ENCODE data around the gene ELL. TPM values are rescaled to one million over a fixed set of nuclear protein-coding genes. Genes with fewer than 3 reads are reported as not detected.

Gene ELL
- polyA plus RNA-seq, 1 donor from 2014 or later, result 7.2 TPM

DNA sequence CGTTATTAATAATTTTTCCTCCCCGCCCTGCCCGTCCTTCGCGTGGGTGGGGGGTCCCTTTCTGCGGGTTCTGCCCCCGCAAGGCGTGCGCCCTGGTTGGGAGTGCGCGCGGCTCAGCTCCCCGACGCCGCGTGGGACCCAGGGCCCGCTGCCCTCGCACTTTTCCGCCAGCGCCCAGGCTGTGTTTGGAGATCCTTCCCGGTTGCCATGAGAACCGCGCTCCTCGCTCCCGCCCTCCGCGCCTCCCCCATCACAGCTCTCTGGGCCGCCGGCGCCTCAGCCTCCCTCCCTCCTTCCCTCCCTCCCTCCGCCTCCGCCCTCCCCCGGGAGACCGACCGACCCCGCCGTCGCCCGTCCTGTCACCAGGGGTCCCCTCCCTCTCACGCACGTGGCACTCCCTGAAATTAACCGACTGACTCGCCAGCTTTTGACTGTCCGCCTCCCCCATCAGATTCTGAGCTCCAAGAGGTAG lies 105.1 kb downstream of the ELL start:
- Histone ChIP-seq H3K36me3 (ENCODE audit: insufficient read depth, low read length) (no peaks in the 10 kb centered on the region), H3K27me3 (ENCODE audit: insufficient read depth, low read depth, low read length) (no peaks in the 10 kb centered on the region), H3K9me2 (ENCODE audit: insufficient read depth, low read length) (no peaks in the 10 kb centered on the region), H3K4me2 (ENCODE audit: low read length) (peak overlapping the region; percentile 55), H3K9ac (ENCODE audit: low read length) (peak overlapping the region; percentile 66), H4K20me1 (ENCODE audit: insufficient read depth) (no peaks in the 10 kb centered on the region), H3K79me2 (replicated peaks; ENCODE audit: insufficient read depth, low read length) (peaks cover 16% of the 10 kb centered on the region), H3K9me3 (ENCODE audit: low read length) (no peaks in the 10 kb centered on the region), H2AFZ (ENCODE audit: low read depth, low read length) (peak overlapping the region; percentile 33), H3K27ac (ENCODE audit: low read length) (peak overlapping the region; percentile 55), H3K4me3 (ENCODE audit: low read length) (peak overlapping the region; percentile 61), H3F3A (ENCODE audit: insufficient read depth, low read length, poor library complexity, severe bottlenecking) (peaks cover 3% of the 10 kb centered on the region)
- TF ChIP-seq, protein P1, sequence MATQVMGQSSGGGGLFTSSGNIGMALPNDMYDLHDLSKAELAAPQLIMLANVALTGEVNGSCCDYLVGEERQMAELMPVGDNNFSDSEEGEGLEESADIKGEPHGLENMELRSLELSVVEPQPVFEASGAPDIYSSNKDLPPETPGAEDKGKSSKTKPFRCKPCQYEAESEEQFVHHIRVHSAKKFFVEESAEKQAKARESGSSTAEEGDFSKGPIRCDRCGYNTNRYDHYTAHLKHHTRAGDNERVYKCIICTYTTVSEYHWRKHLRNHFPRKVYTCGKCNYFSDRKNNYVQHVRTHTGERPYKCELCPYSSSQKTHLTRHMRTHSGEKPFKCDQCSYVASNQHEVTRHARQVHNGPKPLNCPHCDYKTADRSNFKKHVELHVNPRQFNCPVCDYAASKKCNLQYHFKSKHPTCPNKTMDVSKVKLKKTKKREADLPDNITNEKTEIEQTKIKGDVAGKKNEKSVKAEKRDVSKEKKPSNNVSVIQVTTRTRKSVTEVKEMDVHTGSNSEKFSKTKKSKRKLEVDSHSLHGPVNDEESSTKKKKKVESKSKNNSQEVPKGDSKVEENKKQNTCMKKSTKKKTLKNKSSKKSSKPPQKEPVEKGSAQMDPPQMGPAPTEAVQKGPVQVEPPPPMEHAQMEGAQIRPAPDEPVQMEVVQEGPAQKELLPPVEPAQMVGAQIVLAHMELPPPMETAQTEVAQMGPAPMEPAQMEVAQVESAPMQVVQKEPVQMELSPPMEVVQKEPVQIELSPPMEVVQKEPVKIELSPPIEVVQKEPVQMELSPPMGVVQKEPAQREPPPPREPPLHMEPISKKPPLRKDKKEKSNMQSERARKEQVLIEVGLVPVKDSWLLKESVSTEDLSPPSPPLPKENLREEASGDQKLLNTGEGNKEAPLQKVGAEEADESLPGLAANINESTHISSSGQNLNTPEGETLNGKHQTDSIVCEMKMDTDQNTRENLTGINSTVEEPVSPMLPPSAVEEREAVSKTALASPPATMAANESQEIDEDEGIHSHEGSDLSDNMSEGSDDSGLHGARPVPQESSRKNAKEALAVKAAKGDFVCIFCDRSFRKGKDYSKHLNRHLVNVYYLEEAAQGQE (IDR thresholded peaks at IDR 0.05; ENCODE audit: borderline replicate concordance), result no peak
- TF ChIP-seq EZH2 (IDR thresholded peaks at IDR 0.05; ENCODE audit: borderline replicate concordance, insufficient read depth, low read length, poor library complexity, severe bottlenecking), result no peak
- TF ChIP-seq EP300 (conservative IDR thresholded peaks at IDR 0.05; ENCODE audit: poor library complexity, severe bottlenecking), result peak; percentile 42
- TF ChIP-seq TAF1 (IDR thresholded peaks at IDR 0.05; ENCODE audit: low read depth), result no peak
- peak; percentile 51 for TF ChIP-seq MXI1 (conservative IDR thresholded peaks at IDR 0.05; ENCODE audit: poor library complexity, severe bottlenecking)
- TF ChIP-seq SMC3 (conservative IDR thresholded peaks at IDR 0.05; ENCODE audit: poor library complexity), result no peak
- TF ChIP-seq, protein P2, sequence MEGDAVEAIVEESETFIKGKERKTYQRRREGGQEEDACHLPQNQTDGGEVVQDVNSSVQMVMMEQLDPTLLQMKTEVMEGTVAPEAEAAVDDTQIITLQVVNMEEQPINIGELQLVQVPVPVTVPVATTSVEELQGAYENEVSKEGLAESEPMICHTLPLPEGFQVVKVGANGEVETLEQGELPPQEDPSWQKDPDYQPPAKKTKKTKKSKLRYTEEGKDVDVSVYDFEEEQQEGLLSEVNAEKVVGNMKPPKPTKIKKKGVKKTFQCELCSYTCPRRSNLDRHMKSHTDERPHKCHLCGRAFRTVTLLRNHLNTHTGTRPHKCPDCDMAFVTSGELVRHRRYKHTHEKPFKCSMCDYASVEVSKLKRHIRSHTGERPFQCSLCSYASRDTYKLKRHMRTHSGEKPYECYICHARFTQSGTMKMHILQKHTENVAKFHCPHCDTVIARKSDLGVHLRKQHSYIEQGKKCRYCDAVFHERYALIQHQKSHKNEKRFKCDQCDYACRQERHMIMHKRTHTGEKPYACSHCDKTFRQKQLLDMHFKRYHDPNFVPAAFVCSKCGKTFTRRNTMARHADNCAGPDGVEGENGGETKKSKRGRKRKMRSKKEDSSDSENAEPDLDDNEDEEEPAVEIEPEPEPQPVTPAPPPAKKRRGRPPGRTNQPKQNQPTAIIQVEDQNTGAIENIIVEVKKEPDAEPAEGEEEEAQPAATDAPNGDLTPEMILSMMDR (IDR thresholded peaks at IDR 0.05; ENCODE audit: poor library complexity, severe bottlenecking), result no peak
- TF ChIP-seq RAD21 (conservative IDR thresholded peaks at IDR 0.05), result no peak
- TF ChIP-seq POLR2AphosphoS5 (IDR thresholded peaks at IDR 0.05), result peak; percentile 22

DNA sequence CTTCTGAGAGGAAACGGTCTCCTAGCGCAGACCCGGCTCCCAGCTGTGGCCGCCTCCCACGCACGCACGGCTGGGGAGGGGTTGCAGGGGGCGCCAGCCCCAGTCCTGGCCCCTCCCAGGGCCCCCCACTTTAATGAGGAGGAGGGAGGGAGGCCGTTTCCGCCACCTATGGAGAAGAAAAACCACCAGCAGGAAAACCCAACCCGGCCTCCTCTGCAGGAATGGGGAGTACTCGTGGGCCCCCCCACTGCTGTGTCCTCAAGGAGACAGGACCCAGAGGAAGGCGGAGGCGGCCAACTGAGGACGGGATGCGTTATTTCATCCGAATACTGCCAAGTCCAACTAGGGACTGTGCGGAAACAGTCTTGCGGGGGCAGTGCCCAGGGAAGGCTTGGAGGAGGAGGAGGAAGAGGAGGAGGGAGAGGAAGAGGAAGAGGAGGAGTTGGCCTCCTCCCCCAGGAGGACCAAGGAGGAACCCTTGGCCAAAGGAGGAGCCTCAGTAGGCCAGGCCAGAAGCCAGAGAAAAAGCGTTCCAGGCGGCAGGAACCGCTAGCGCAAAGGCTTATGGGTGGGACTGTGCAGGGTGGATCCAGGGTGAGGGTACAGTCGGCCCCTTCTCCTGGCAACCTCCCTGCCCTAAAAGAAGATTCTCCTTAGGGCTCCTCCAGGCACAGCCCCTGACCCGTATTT lies 106.5 kb downstream of the ELL start:
- H3K4me2 ChIP-seq (ENCODE audit: low read length), result no peak overlapping the region
- peaks cover 3% of the 10 kb centered on the region for H3F3A ChIP-seq (ENCODE audit: insufficient read depth, low read length, poor library complexity, severe bottlenecking)
- no peaks in the 10 kb centered on the region for H3K9me2 ChIP-seq (ENCODE audit: insufficient read depth, low read length)
- no peaks in the 10 kb centered on the region for H3K36me3 ChIP-seq (ENCODE audit: insufficient read depth, low read length)
- peaks cover 6% of the 10 kb centered on the region for H3K79me2 ChIP-seq (replicated peaks; ENCODE audit: insufficient read depth, low read length)
- H4K20me1 ChIP-seq (ENCODE audit: insufficient read depth), result no peaks in the 10 kb centered on the region
- H3K9ac ChIP-seq (ENCODE audit: low read length), result peak overlapping the region; percentile 29
- no peak overlapping the region for H3K4me3 ChIP-seq (ENCODE audit: low read length)
- no peaks in the 10 kb centered on the region for H3K27me3 ChIP-seq (ENCODE audit: insufficient read depth, low read depth, low read length)
- no peak for TF ChIP-seq SMC3 (conservative IDR thresholded peaks at IDR 0.05; ENCODE audit: poor library complexity)
- no peak for TF ChIP-seq POLR2AphosphoS5 (IDR thresholded peaks at IDR 0.05)
- TF ChIP-seq, protein P2 (IDR thresholded peaks at IDR 0.05; ENCODE audit: poor library complexity, severe bottlenecking), result no peak
- no peak for TF ChIP-seq MXI1 (conservative IDR thresholded peaks at IDR 0.05; ENCODE audit: poor library complexity, severe bottlenecking)
- TF ChIP-seq EP300 (conservative IDR thresholded peaks at IDR 0.05; ENCODE audit: poor library complexity, severe bottlenecking), result no peak
- TF ChIP-seq, protein P1 (IDR thresholded peaks at IDR 0.05; ENCODE audit: borderline replicate concordance), result no peak
- no peak for TF ChIP-seq EZH2 (IDR thresholded peaks at IDR 0.05; ENCODE audit: borderline replicate concordance, insufficient read depth, low read length, poor library complexity, severe bottlenecking)
- no peak for TF ChIP-seq TAF1 (IDR thresholded peaks at IDR 0.05; ENCODE audit: low read depth)
- TF ChIP-seq RAD21 (conservative IDR thresholded peaks at IDR 0.05), result no peak
- no peak overlapping the region for H3K27ac ChIP-seq (ENCODE audit: low read length)
- no peaks in the 10 kb centered on the region for H3K9me3 ChIP-seq (ENCODE audit: low read length)
- H2AFZ ChIP-seq (ENCODE audit: low read depth, low read length), result no peak overlapping the region
